ENCODE results near the gene MRAP2. TPM values are rescaled to one million over a fixed set of nuclear protein-coding genes. Genes with fewer than 3 reads are reported as not detected.

MRAP2 gene
- total and polyA plus RNA-seq, 2 of the 13 experiments (the other 11 are each of a cell fraction or from before 2014, with no cell fraction given), result 0.33 to 3.5 TPM

- TF ChIP-seq LCORL (IDR thresholded peaks at IDR 0.05) (no peak), LCORL (CRISPR knock-in tag; IDR thresholded peaks at IDR 0.05) (peak; percentile 62; the same call in 1 of the 2 replicates), ZNF567 (CRISPR knock-in tag; IDR thresholded peaks at IDR 0.05; ENCODE audit: borderline replicate concordance) (no peak), ZNF362 (CRISPR knock-in tag; IDR thresholded peaks at IDR 0.05; ENCODE audit: borderline replicate concordance) (no peak), EP300 (IDR thresholded peaks at IDR 0.05; ENCODE audit: low read depth in 2 of 2, low read length in 2 of 2) (peak in 1 of 2 experiments; percentile 77; a peak in 2 of 4 replicates), EP300 (CRISPR knock-in tag; IDR thresholded peaks at IDR 0.05; ENCODE audit: borderline replicate concordance) (no peak), TGIF2 (CRISPR knock-in tag; IDR thresholded peaks at IDR 0.05) (peak; percentile 76; the same call in 1 of the 2 replicates), HNRNPUL1 (IDR thresholded peaks at IDR 0.05; ENCODE audit: low read depth, low read length) (no peak), CEBPB (IDR thresholded peaks at IDR 0.05; ENCODE audit: borderline replicate concordance, low read depth, low read length) (peak; percentile 59; the same call in 1 of the 2 replicates), KDM4B (CRISPR knock-in tag; IDR thresholded peaks at IDR 0.05) (no peak), SAP130 (CRISPR knock-in tag; IDR thresholded peaks at IDR 0.05; ENCODE audit: low read depth) (peak; percentile 50), REPIN1 (CRISPR knock-in tag; IDR thresholded peaks at IDR 0.05; ENCODE audit: borderline replicate concordance, low read depth) (peak; percentile 62; the same call in 1 of the 2 replicates), CREM (IDR thresholded peaks at IDR 0.05) (peak; percentile 46; the same call in 1 of the 2 replicates), CREM (CRISPR knock-in tag; IDR thresholded peaks at IDR 0.05) (no peak), HNF4A (CRISPR knock-in tag; IDR thresholded peaks at IDR 0.05) (peak; percentile 71), ELF1 (CRISPR knock-in tag; IDR thresholded peaks at IDR 0.05) (no peak), HMGXB4 (CRISPR knock-in tag; IDR thresholded peaks at IDR 0.05; ENCODE audit: borderline replicate concordance in 1 of 2, low read depth in 1 of 2) (no peak), AHR (CRISPR knock-in tag; IDR thresholded peaks at IDR 0.05) (no peak), SP1 (IDR thresholded peaks at IDR 0.05) (no peak), SP1 (CRISPR knock-in tag; IDR thresholded peaks at IDR 0.05) (no peak), ZBTB20 (CRISPR knock-in tag; IDR thresholded peaks at IDR 0.05; ENCODE audit: borderline replicate concordance, low read depth) (no peak), PPARG (CRISPR knock-in tag; conservative IDR thresholded peaks at IDR 0.05) (0 out of 2 replicates have a peak, but pooled peaks have one; percentile 35), ZNF331 (CRISPR knock-in tag; IDR thresholded peaks at IDR 0.05) (peak; percentile 78; the same call in 1 of the 2 replicates), MTA3 (CRISPR knock-in tag; IDR thresholded peaks at IDR 0.05) (no peak), ZNF335 (CRISPR knock-in tag; IDR thresholded peaks at IDR 0.05) (peak; percentile 57; the same call in 1 of the 2 replicates), ZIK1 (CRISPR knock-in tag; IDR thresholded peaks at IDR 0.05; ENCODE audit: borderline replicate concordance, low read depth) (no peak), POLR2AphosphoS5 (IDR thresholded peaks at IDR 0.05; ENCODE audit: low read depth, low read length) (no peak), JUN (CRISPR knock-in tag; IDR thresholded peaks at IDR 0.05) (no peak), BCL6 (CRISPR knock-in tag; IDR thresholded peaks at IDR 0.05) (peak; percentile 31; the same call in 1 of the 2 replicates), ZBTB14 (CRISPR knock-in tag; IDR thresholded peaks at IDR 0.05) (no peak), NCOR1 (IDR thresholded peaks at IDR 0.05; ENCODE audit: borderline replicate concordance, low read length) (no peak), ZFP62 (CRISPR knock-in tag; IDR thresholded peaks at IDR 0.05) (no peak)
These were observed 61.6 kb downstream of the MRAP2 start (continued) for GRCh38 chr6:84095156-84095555.
